CD4-positive, alpha-beta T cell (primary cell): ENCODE measurements around the gene MTG2. TPM values are rescaled to one million over a fixed set of nuclear protein-coding genes. Genes with fewer than 3 reads are reported as not detected.

Experiments used
- ATAC-seq: fragments of 200-7000 bp; cut with Tn5 transposase; one replicate; pipeline ENCODE4 v1.10.0; 2022; ENCODE audit warnings: mild to moderate bottlenecking; ENCODE audit not compliant: poor library complexity
- CTCF ChIA-PET: fragments of 350-600 bp; sonication (Branson Sonifier 250); formaldehyde crosslinking; loops from one replicate; lab custom pipeline; 2021; ENCODE audit warnings: antibody characterized with exemption, inconsistent platforms; lab: Charles Lee
- POLR2A ChIA-PET: fragments of 350-600 bp; sonication (Branson Sonifier 250); formaldehyde crosslinking; loops from one replicate; lab custom pipeline; 2021; ENCODE audit warnings: antibody characterized with exemption, inconsistent platforms; lab: Charles Lee
- DNase-seq, 14 experiments: peaks; one replicate each; pipeline ENCODE4 v3.0.0-alpha.2; 2013 to 2020; ENCODE audit warnings: mixed read lengths in 2 of 14
- H3K27ac ChIP-seq, 2 donors: one replicate each; pipeline versions ENCODE4 v1.5.1 to v1.7.0; 2013; ENCODE audit warnings: low read length in 2 of 2, low read depth in 1 of 2, mild to moderate bottlenecking in 1 of 2
- H3K27me3 ChIP-seq, 2 experiments: 1 replicate in 1 of 2; 2 replicates in 1 of 2; pipeline versions ENCODE4 v1.6.1 to v1.7.0; 2013; ENCODE audit warnings: low read length in 2 of 2, control low read depth in 1 of 2, mild to moderate bottlenecking in 1 of 2, moderate library complexity in 1 of 2; ENCODE audit not compliant: insufficient read depth in 2 of 2, control insufficient read depth in 1 of 2
- H3K36me3 ChIP-seq: one replicate; pipeline ENCODE4 v1.6.1; 2013; ENCODE audit warnings: low read length, control low read depth; ENCODE audit not compliant: insufficient read depth
- H3K4me1 ChIP-seq: one replicate; pipeline ENCODE4 v1.6.1; 2013; ENCODE audit warnings: low read length, control low read depth; ENCODE audit not compliant: insufficient read depth
- H3K4me3 ChIP-seq: one replicate; pipeline ENCODE4 v1.5.1; 2013; ENCODE audit warnings: mild to moderate bottlenecking, low read length, moderate library complexity
- H3K9me3 ChIP-seq, 2 experiments: 1 replicate in 1 of 2; 2 replicates in 1 of 2; pipeline versions ENCODE4 v1.6.1 to v1.7.0; 2013; ENCODE audit warnings: low read length in 2 of 2, mild to moderate bottlenecking in 2 of 2, control low read depth in 1 of 2, moderate library complexity in 1 of 2; ENCODE audit not compliant: control insufficient read depth in 1 of 2, insufficient read depth in 1 of 2
- H3K27ac Mint-ChIP-seq: one replicate; pipeline ENCODE4 v1.8.0; 2020; ENCODE audit warnings: mixed read lengths
- H3K27me3 Mint-ChIP-seq: one replicate; pipeline ENCODE4 v1.8.0; 2021; ENCODE audit warnings: mixed read lengths
- H3K36me3 Mint-ChIP-seq: one replicate; pipeline ENCODE4 v1.8.0; 2021; ENCODE audit warnings: low read depth, mixed read lengths
- H3K4me1 Mint-ChIP-seq: one replicate; pipeline ENCODE4 v1.8.0; 2021; ENCODE audit warnings: low read depth, mixed read lengths
- H3K4me3 Mint-ChIP-seq: one replicate; pipeline ENCODE4 v1.8.0; 2020; ENCODE audit warnings: mild to moderate bottlenecking, mixed read lengths
- H3K9me3 Mint-ChIP-seq: one replicate; pipeline ENCODE4 v1.8.0; 2020; ENCODE audit warnings: mixed read lengths
- CTCF ChIP-seq: fragments of 200-600 bp; IDR thresholded peaks from one replicate; pipeline ENCODE4 v1.8.0; 2022; ENCODE audit warnings: antibody characterized with exemption, mild to moderate bottlenecking
- intact Hi-C, 2 experiments: fragments of 100-400 bp; cut with DNase I in 1 of 2; cut with micrococcal nuclease in 1 of 2; formaldehyde crosslinking; loops; one replicate each; pipeline versions ENCODE4 v1.15.1 to v1.9.0; 2023 to 2025; cut with DNase I, micrococcal nuclease
- total RNA-seq, 174 experiments: library from RNA in 2 of 174; stranded (reverse) in 2 of 174; gene quantifications; one replicate each; pipeline ENCODE4 v1.2.3 and lab custom pipeline; 2021 to 2026

MTG2 gene
- total RNA-seq, 2 experiments from 2014 or later, result 9.5 to 9.9 TPM

GRCh38 chr20:62163986-62164762 is 18.7 kb upstream of the MTG2 start:
- ChIA-PET POLR2A (no interaction called here), CTCF (no interaction called here)
- Histone ChIP-seq H3K4me3 (no peak overlapping the region), H3K27me3 (no peaks in the 10 kb centered on the region), H3K9me3 (no peaks in the 10 kb centered on the region), H3K4me1 (peaks cover 9% of the 10 kb centered on the region), H3K27ac (no peak overlapping the region), H3K36me3 (peaks cover 62% of the 10 kb centered on the region)
- DNase-seq (no peak), ATAC-seq (no peak)
- no peak for TF ChIP-seq CTCF
- H3K4me1 Mint-ChIP-seq, result no peaks in the 10 kb centered on the region
- H3K4me3 Mint-ChIP-seq, result no peak overlapping the region
- intact Hi-C loops, result no loop called here
- H3K27me3 Mint-ChIP-seq, result no peaks in the 10 kb centered on the region
- H3K36me3 Mint-ChIP-seq, result peaks cover 44% of the 10 kb centered on the region
- H3K27ac Mint-ChIP-seq, result no peak overlapping the region
- no peaks in the 10 kb centered on the region for H3K9me3 Mint-ChIP-seq

- no peak overlapping the region for H3K4me3 ChIP-seq
- no peak overlapping the region for H3K27ac ChIP-seq
- H3K27ac Mint-ChIP-seq, result no peak overlapping the region
- no peak overlapping the region for H3K4me3 Mint-ChIP-seq
- H3K36me3 Mint-ChIP-seq, result peaks cover 42% of the 10 kb centered on the region
- H3K4me1 Mint-ChIP-seq, result no peaks in the 10 kb centered on the region
- ATAC-seq (no peak), DNase-seq (no peak)
- no peaks in the 10 kb centered on the region for H3K27me3 ChIP-seq
- H3K27me3 Mint-ChIP-seq, result no peaks in the 10 kb centered on the region
- H3K36me3 ChIP-seq, result peaks cover 57% of the 10 kb centered on the region
- intact Hi-C loops, result no loop called here
- TF ChIP-seq CTCF, result no peak
- H3K4me1 ChIP-seq, result no peaks in the 10 kb centered on the region
- no peaks in the 10 kb centered on the region for H3K9me3 Mint-ChIP-seq
- CTCF ChIA-PET, result no interaction called here
- H3K9me3 ChIP-seq, result no peaks in the 10 kb centered on the region
- POLR2A ChIA-PET, result no interaction called here
These were observed 17.7 kb upstream of the MTG2 start for GRCh38 chr20:62164879-62165761.

- no peak for TF ChIP-seq CTCF
- peaks cover 38% of the 10 kb centered on the region for H3K36me3 Mint-ChIP-seq
- no peaks in the 10 kb centered on the region for H3K4me1 ChIP-seq
- CTCF ChIA-PET, result no interaction called here
- no peak for DNase-seq
- no peak overlapping the region for H3K4me3 Mint-ChIP-seq
- intact Hi-C loops, result no loop called here
- no peak for ATAC-seq
- no peak overlapping the region for H3K27ac ChIP-seq
- POLR2A ChIA-PET, result no interaction called here
- no peak overlapping the region for H3K27ac Mint-ChIP-seq
- no peaks in the 10 kb centered on the region for H3K9me3 Mint-ChIP-seq
- H3K36me3 ChIP-seq, result peaks cover 54% of the 10 kb centered on the region
- H3K4me3 ChIP-seq, result no peak overlapping the region
- no peaks in the 10 kb centered on the region for H3K27me3 ChIP-seq
- no peaks in the 10 kb centered on the region for H3K9me3 ChIP-seq
- H3K4me1 Mint-ChIP-seq, result no peaks in the 10 kb centered on the region
- H3K27me3 Mint-ChIP-seq, result no peaks in the 10 kb centered on the region
These were observed 16.9 kb upstream of the MTG2 start for GRCh38 chr20:62165762-62166399.
